ENCODE measurements around the gene FMNL3.

The FMNL3 gene

GRCh38 chr12:49623142-49623904 is 83.9 kb downstream of the FMNL3 start, which contains the start of gene PRPF40B:
Gene PRPF40B, plus strand, starts transcription at chr12:49623561. Its CDS starts 30 bp downstream, at chr12:49623591.
- peak within 1 kb of the TSS; percentile 47 to 63 for H3K4me3 ChIP-seq (replicated peaks in 1 of 2; ENCODE audit: low read depth in 2 of 2, low read length in 2 of 2)
- no peak for TF ChIP-seq CTCF (IDR thresholded peaks at IDR 0.05; ENCODE audit: low read depth, low read length)
- peak; percentile 79 to 89 for DNase-seq (ENCODE audit: low read depth in 2 of 2)

GRCh38 chr12:49622501-49623141 is 84.6 kb downstream of the FMNL3 start:
- no peak for TF ChIP-seq CTCF (IDR thresholded peaks at IDR 0.05; ENCODE audit: low read depth, low read length)
- peak overlapping the region; percentile 47 to 63 for H3K4me3 ChIP-seq (replicated peaks in 1 of 2; ENCODE audit: low read depth in 2 of 2, low read length in 2 of 2)
- DNase-seq (ENCODE audit: low read depth in 2 of 2): peak in 1 of 2 donors; percentile 22

- DNase-seq (ENCODE audit: low read depth in 2 of 2): no peak
- peak overlapping the region; percentile 47 to 63 for H3K4me3 ChIP-seq (replicated peaks in 1 of 2; ENCODE audit: low read depth in 2 of 2, low read length in 2 of 2)
- TF ChIP-seq CTCF (IDR thresholded peaks at IDR 0.05; ENCODE audit: low read depth, low read length): no peak
Measured at GRCh38 chr12:49621651-49622500, 85.3 kb downstream of the FMNL3 start.

- H3K4me3 ChIP-seq (replicated peaks in 1 of 2; ENCODE audit: low read depth in 2 of 2, low read length in 2 of 2): no peak overlapping the region
Measured at GRCh38 chr12:49619286-49619685, 87.9 kb downstream of the FMNL3 start.

GRCh38 chr12:49618576-49618975 is 88.6 kb downstream of the FMNL3 start:
- no peak overlapping the region for H3K4me3 ChIP-seq (replicated peaks in 1 of 2; ENCODE audit: low read depth in 2 of 2, low read length in 2 of 2)
- TF ChIP-seq CTCF (IDR thresholded peaks at IDR 0.05; ENCODE audit: low read depth, low read length): no peak
- no peak for DNase-seq (ENCODE audit: low read depth in 2 of 2)

More at GRCh38 chr12:49619286-49619685, 87.9 kb downstream of the FMNL3 start:
- TF ChIP-seq CTCF (IDR thresholded peaks at IDR 0.05; ENCODE audit: low read depth, low read length): no peak
- peak in 1 of 2 donors; percentile 14 for DNase-seq (ENCODE audit: low read depth in 2 of 2)

- H3K4me3 ChIP-seq (replicated peaks in 1 of 2; ENCODE audit: low read depth in 2 of 2, low read length in 2 of 2): no peak overlapping the region
- TF ChIP-seq CTCF (IDR thresholded peaks at IDR 0.05; ENCODE audit: low read depth, low read length): no peak
- DNase-seq (ENCODE audit: low read depth in 2 of 2): peak in 1 of 2 donors; percentile 21
Measured at GRCh38 chr12:49616533-49617219, 90.5 kb downstream of the FMNL3 start.

Data from cardiac fibroblast (primary cell).